OCI-LY1 (cell line): ENCODE measurements around the gene KRTAP19-3.

ENCODE experiments used
- EZH2 ChIP-seq: fragments of 200-600 bp; sonication (generic), shearing (Covaris generic); IDR thresholded peaks from 2 replicates; pipeline ENCODE4 v1.8.0; 2017; ENCODE audit warnings: borderline replicate concordance, mixed run types, mild to moderate bottlenecking, antibody characterized with exemption, low read length, moderate library complexity, mixed read lengths
- TF ChIP-seq, protein P1 (sequence below): fragments of 200-600 bp; sonication (generic), shearing (Covaris generic); IDR thresholded peaks from 2 replicates; pipeline ENCODE4 v1.5.1; 2017; ENCODE audit warnings: mild to moderate bottlenecking, antibody characterized with exemption, low read length, moderate library complexity, mixed read lengths

DNA sequence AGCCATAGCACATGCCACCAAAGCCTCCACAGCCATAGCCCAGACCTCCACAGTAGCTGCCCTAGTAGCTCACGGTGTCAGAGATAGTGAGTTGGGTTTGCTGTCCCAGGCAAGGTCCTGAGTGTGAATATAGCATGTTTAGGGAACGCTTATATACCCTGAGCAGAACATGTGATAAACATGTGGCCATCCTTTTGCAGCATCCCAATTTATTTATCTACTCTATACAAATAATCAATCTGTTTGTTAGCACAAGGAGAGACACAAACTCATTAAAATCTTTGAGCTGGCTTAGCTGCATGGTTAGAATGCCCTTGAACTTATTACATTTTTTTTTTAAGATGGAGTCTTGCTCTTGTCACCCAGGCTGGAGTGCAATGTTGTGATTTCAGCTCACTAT is 4.5 kb downstream of the KRTAP19-3 start, which contains the start of gene KRTAP19-2:
- TF ChIP-seq, protein P1, sequence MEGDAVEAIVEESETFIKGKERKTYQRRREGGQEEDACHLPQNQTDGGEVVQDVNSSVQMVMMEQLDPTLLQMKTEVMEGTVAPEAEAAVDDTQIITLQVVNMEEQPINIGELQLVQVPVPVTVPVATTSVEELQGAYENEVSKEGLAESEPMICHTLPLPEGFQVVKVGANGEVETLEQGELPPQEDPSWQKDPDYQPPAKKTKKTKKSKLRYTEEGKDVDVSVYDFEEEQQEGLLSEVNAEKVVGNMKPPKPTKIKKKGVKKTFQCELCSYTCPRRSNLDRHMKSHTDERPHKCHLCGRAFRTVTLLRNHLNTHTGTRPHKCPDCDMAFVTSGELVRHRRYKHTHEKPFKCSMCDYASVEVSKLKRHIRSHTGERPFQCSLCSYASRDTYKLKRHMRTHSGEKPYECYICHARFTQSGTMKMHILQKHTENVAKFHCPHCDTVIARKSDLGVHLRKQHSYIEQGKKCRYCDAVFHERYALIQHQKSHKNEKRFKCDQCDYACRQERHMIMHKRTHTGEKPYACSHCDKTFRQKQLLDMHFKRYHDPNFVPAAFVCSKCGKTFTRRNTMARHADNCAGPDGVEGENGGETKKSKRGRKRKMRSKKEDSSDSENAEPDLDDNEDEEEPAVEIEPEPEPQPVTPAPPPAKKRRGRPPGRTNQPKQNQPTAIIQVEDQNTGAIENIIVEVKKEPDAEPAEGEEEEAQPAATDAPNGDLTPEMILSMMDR = no peak
- TF ChIP-seq EZH2 = no peak
